AG10803 (cell line): ENCODE data around the gene CLTB.

Source experiments
- DNase-seq: peaks from one replicate; pipeline ENCODE4 v3.0.0; 2010; ENCODE audit warnings: low read depth
- H3K4me3 ChIP-seq: 2 replicates; pipeline ENCODE4 v1.5.1; 2011; ENCODE audit warnings: mild to moderate bottlenecking, low read length, control low read depth
- TF ChIP-seq, protein P1 (sequence below): conservative IDR thresholded peaks from 2 replicates; pipeline ENCODE4 v1.5.1; 2011; ENCODE audit warnings: mild to moderate bottlenecking, low read length, control low read depth, inconsistent platforms

CLTB gene

DNA sequence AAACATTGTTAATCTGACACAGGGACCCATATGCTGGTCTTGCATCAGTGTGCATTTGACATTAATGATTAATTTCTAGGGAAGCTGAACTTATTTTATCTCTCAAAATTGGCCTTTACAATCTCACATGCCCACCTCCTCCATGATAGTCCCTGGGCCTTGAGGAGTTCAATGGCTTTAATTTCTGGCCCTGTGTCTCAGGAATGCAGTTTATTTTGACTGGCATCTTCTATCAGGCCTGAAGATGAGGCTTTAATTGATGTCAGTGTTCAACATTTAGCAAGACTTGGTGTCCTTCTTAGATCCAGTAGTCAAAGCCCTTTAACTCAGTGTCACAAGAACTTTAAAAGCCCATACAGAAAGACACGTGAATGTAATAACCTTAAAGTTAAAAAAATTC is 10.5 kb upstream of the CLTB start:
- TF ChIP-seq, protein P1, sequence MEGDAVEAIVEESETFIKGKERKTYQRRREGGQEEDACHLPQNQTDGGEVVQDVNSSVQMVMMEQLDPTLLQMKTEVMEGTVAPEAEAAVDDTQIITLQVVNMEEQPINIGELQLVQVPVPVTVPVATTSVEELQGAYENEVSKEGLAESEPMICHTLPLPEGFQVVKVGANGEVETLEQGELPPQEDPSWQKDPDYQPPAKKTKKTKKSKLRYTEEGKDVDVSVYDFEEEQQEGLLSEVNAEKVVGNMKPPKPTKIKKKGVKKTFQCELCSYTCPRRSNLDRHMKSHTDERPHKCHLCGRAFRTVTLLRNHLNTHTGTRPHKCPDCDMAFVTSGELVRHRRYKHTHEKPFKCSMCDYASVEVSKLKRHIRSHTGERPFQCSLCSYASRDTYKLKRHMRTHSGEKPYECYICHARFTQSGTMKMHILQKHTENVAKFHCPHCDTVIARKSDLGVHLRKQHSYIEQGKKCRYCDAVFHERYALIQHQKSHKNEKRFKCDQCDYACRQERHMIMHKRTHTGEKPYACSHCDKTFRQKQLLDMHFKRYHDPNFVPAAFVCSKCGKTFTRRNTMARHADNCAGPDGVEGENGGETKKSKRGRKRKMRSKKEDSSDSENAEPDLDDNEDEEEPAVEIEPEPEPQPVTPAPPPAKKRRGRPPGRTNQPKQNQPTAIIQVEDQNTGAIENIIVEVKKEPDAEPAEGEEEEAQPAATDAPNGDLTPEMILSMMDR, result no peak
- H3K4me3 ChIP-seq, result no peak overlapping the region
- DNase-seq, result no peak

DNA sequence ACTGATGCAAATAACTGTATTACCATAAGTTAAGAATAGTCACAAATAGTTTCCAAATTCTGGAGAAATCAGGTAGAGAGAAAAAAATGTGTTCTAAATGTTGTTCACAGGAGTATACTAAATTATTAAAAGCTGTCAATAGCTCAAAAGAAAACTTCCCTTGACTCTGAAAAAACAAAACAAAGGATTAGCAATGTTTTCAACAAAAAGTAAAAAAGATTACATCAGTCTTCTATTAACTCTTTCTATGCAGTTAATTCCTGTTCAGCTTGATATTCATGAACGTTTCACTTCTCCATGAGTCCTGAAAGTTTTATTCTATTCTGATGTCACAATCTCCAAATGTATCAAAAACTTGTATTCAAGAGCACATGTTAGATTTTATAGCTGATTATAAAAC is 9.5 kb upstream of the CLTB start:
- no peak for DNase-seq
- H3K4me3 ChIP-seq, result no peak overlapping the region
- TF ChIP-seq, protein P1, result no peak

DNA sequence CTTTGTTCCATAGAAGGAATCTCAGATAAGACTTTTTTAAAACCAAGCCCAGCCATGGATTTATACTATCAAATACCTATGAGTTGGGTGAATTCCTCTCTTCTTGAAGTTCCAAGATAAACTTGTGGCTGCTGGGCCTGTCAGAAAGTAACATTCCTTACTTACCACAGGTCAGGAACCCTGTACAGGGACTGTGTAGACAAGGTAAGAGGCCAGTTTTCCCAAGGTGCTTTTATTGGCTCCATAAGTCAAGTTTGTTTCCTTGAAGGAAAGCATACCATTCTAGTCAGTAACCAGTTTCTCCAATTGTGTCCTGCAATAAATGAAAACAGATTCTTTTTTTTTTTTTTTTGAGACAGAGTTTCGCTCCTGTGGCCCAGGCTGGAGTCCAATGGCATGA is 8.8 kb upstream of the CLTB start:
- TF ChIP-seq, protein P1, result no peak
- DNase-seq, result no peak
- no peak overlapping the region for H3K4me3 ChIP-seq

DNA sequence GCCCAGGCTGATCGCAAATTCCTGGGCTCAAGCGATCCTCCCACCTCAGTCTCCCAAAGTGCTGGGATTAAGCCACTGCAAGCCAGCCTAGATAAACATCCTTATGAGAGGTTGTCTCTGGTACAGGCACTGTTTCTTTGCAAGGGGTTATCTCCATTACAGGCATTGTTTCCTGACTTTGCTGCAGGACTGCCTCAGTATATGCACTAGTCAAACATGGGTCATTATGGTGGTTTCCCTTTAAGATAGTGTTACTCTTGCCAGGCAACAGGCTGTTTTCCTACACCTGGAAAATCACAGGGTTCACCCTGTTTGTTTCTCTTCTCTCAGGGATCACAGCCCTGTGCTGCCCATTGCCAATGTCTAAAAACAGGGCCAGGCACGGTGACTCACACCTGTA is 7.8 kb upstream of the CLTB start:
- TF ChIP-seq, protein P1, result no peak
- no peak for DNase-seq
- no peak overlapping the region for H3K4me3 ChIP-seq

DNA sequence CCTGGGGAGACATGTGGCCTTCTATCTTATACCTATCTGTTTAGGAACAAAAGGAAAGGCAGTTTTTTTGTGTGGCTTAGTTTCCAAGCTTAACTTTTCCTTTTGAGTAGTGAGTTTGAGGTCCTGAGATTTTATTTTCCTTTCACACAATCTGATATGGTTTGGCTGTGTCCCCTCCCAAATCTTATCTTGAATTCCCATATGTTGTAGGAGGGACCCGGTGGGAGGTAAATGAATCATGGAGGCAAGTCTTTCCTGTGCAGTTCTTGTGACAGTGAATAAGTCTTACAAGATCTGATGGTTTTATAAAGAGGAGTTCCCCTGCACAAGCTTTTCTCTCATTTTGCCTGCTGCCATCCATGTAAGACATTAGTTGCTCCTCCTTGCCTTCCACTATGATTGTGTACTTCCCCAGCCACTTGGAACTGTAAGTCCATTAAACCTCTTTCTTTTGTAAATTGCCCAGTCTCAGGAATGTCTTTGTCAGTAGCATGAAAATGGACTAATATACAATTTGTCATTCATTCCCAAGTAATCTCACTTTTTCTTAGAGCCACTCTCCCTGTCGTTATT is 4.7 kb upstream of the CLTB start:
- no peak for DNase-seq
- TF ChIP-seq, protein P1, result no peak
- no peak overlapping the region for H3K4me3 ChIP-seq

DNA sequence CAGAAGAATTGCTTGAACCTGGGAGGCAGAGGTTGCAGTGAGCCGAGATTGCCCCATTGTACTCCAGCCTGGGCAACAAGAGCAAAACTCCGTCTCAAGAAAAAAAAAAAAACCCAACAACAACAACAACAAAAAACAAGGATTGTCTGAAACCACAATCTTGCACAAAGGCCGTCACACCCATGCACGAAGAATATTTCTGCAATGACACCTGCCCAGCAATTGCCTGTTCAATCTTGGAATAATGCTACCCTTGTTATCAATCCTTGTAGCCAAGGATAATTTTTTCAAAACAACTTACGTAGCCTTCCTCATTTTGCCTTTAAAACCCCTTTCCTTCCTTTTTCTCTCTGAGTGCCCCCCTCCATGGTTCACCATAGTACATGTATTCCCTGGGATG is 3.7 kb upstream of the CLTB start:
- TF ChIP-seq, protein P1, result no peak
- DNase-seq, result no peak
- H3K4me3 ChIP-seq, result no peak overlapping the region

DNA sequence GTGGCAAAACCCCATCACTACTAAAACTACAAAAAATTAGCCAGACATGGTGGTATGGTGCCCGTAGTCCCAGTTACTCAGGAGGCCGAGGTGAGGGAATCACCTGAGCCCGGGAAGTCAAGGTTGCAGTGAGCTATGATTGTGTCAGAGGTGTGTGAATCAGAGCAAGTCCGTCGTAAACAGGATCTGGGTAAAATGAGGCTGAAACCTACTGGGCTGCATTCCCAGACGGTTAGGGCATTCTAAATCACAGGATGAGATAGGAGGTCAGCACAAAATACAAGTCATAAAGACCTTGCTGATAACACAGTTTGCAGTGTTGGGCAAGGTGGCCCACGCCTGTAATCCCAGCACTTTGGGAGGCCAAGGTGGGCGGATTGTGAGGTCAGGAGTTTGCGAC is 1.9 kb upstream of the CLTB start:
- H3K4me3 ChIP-seq, result no peak overlapping the region
- TF ChIP-seq, protein P1, result no peak
- DNase-seq, result no peak
